Measurements from ENCODE around the gene TSPOAP1. TPM values are rescaled to one million over a fixed set of nuclear protein-coding genes. Genes with fewer than 3 reads are reported as not detected.

Gene TSPOAP1
- total RNA-seq, 1 experiment from 2014 or later: 10.9 TPM

- no peak for TF ChIP-seq HMGA2 (CRISPR knock-in tag; IDR thresholded peaks at IDR 0.05)
- TF ChIP-seq TEAD1 (CRISPR knock-in tag; IDR thresholded peaks at IDR 0.05): 0 out of 2 replicates have a peak, but pooled peaks have one; percentile 8
- TF ChIP-seq ETV6 (CRISPR knock-in tag; IDR thresholded peaks at IDR 0.05): peak; percentile 13; the same call in 1 of the 2 replicates
- TF ChIP-seq TP53 (CRISPR knock-in tag; IDR thresholded peaks at IDR 0.05): no peak
- no peak for TF ChIP-seq ERG (CRISPR knock-in tag; IDR thresholded peaks at IDR 0.05)
- no peak for TF ChIP-seq FOXP1 (CRISPR knock-in tag; IDR thresholded peaks at IDR 0.05; ENCODE audit: borderline replicate concordance)
- ChIA-PET CTCF (interaction anchor here (1.1 to 4.1 kb wide), 9 partner anchors 8 to 92 kb away, joined by 3 to 36 read pairs (median 9); partner anchors contain the start of genes RNF43 and SUPT4H1), POLR2A (interaction anchor here (0.7 to 3.2 kb wide), 5 partner anchors 11 to 92 kb away, joined by 3 to 9 read pairs (median 5); partner anchors contain the start of genes RNF43 and SUPT4H1)
- peak overlapping the region; percentile 77 for H3K4me3 Mint-ChIP-seq
- DNase-seq (ENCODE audit: low spot score) (peak; percentile 78), ATAC-seq (peak; percentile 65)
- 0 out of 2 replicates have a peak, but pooled peaks cover 3% of the 10 kb centered on the region for H3K36me3 Mint-ChIP-seq
- H3K27ac Mint-ChIP-seq: no peak overlapping the region
- H3K27me3 Mint-ChIP-seq (ENCODE audit: low read depth): peaks cover 43% of the 10 kb centered on the region
- no peaks in the 10 kb centered on the region for H3K9me3 Mint-ChIP-seq
- H3K4me1 Mint-ChIP-seq: peaks cover 44% of the 10 kb centered on the region
Observed at GRCh38 chr17:58325289-58325726, 3.3 kb downstream of the TSPOAP1 start.

GRCh38 chr17:58324409-58325288, 3.9 kb downstream of the TSPOAP1 start:
- H3K27me3 Mint-ChIP-seq (ENCODE audit: low read depth): peaks cover 48% of the 10 kb centered on the region
- peak; percentile 61 for DNase-seq (ENCODE audit: low spot score)
- H3K27ac Mint-ChIP-seq: no peak overlapping the region
- ChIA-PET CTCF (interaction anchor here (1.0 to 4.1 kb wide), 10 partner anchors 7 to 93 kb away, joined by 3 to 36 read pairs (median 13); partner anchors contain the start of genes RNF43 and SUPT4H1), POLR2A (interaction anchor here (0.7 to 3.2 kb wide), 5 partner anchors 12 to 93 kb away, joined by 5 to 9 read pairs (median 7); partner anchors contain the start of genes RNF43 and SUPT4H1)
- ATAC-seq: peak; percentile 42
- 0 out of 2 replicates have a peak, but pooled peaks cover 3% of the 10 kb centered on the region for H3K36me3 Mint-ChIP-seq
- H3K4me1 Mint-ChIP-seq: peaks cover 39% of the 10 kb centered on the region
- no peaks in the 10 kb centered on the region for H3K9me3 Mint-ChIP-seq
- peak overlapping the region; percentile 77 for H3K4me3 Mint-ChIP-seq
- TF ChIP-seq ARID4B (CRISPR knock-in tag; IDR thresholded peaks at IDR 0.05; ENCODE audit: borderline replicate concordance): 0 out of 2 replicates have a peak, but pooled peaks have one; percentile 21
- TF ChIP-seq FOXP1 (CRISPR knock-in tag; IDR thresholded peaks at IDR 0.05; ENCODE audit: borderline replicate concordance): 0 out of 2 replicates have a peak, but pooled peaks have one; percentile 17
- peak; percentile 74 for TF ChIP-seq ZNF423 (CRISPR knock-in tag; IDR thresholded peaks at IDR 0.05)
- TF ChIP-seq SOX15 (CRISPR knock-in tag; IDR thresholded peaks at IDR 0.05): no peak
- TF ChIP-seq RELA (CRISPR knock-in tag; IDR thresholded peaks at IDR 0.05; ENCODE audit: borderline replicate concordance): peak; percentile 69; the same call in 1 of the 2 replicates
- TF ChIP-seq GABPB1 (CRISPR knock-in tag; IDR thresholded peaks at IDR 0.05): no peak
- TF ChIP-seq SMAD3 (CRISPR knock-in tag; IDR thresholded peaks at IDR 0.05; ENCODE audit: borderline replicate concordance): 0 out of 2 replicates have a peak, but pooled peaks have one; percentile 56
- peak; percentile 61; the same call in 1 of the 2 replicates for TF ChIP-seq ESRRA (CRISPR knock-in tag; IDR thresholded peaks at IDR 0.05; ENCODE audit: borderline replicate concordance)
- 0 out of 2 replicates have a peak, but pooled peaks have one; percentile 21 for TF ChIP-seq HMGXB4 (CRISPR knock-in tag; IDR thresholded peaks at IDR 0.05)
- peak; percentile 67 for TF ChIP-seq FOXP4 (CRISPR knock-in tag; IDR thresholded peaks at IDR 0.05)
- peak; percentile 91 for TF ChIP-seq MAX (CRISPR knock-in tag; IDR thresholded peaks at IDR 0.05)
- peak; percentile 26; the same call in 1 of the 2 replicates for TF ChIP-seq E2F5 (CRISPR knock-in tag; IDR thresholded peaks at IDR 0.05)
- TF ChIP-seq ETV6 (CRISPR knock-in tag; IDR thresholded peaks at IDR 0.05): peak; percentile 84; the same call in 1 of the 2 replicates
- no peak for TF ChIP-seq ZNF232 (CRISPR knock-in tag; IDR thresholded peaks at IDR 0.05)

All from WTC11 (cell line).